Glomerular visceral epithelial cell (primary cell): Measurements from ENCODE around the gene OR56B1.

ENCODE experiments used
- DNase-seq: peaks from one replicate; pipeline ENCODE4 v3.0.0-alpha.2; 2016; ENCODE audit errors: extremely low spot score

The OR56B1 gene

GRCh38 chr11:5727691-5728090, 8.6 kb upstream of the OR56B1 start:
- no peak for DNase-seq

DNA sequence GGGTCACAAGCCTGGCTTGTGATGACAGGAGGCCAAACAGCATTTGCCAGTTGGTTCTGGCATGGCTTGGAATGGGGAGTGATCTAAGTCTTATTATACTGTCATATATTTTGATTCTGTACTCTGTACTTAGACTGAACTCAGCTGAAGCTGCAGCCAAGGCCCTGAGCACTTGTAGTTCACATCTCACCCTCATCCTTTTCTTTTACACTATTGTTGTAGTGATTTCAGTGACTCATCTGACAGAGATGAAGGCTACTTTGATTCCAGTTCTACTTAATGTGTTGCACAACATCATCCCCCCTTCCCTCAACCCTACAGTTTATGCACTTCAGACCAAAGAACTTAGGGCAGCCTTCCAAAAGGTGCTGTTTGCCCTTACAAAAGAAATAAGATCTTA, 843 bp downstream of the OR56B1 start:
- DNase-seq = no peak

DNA sequence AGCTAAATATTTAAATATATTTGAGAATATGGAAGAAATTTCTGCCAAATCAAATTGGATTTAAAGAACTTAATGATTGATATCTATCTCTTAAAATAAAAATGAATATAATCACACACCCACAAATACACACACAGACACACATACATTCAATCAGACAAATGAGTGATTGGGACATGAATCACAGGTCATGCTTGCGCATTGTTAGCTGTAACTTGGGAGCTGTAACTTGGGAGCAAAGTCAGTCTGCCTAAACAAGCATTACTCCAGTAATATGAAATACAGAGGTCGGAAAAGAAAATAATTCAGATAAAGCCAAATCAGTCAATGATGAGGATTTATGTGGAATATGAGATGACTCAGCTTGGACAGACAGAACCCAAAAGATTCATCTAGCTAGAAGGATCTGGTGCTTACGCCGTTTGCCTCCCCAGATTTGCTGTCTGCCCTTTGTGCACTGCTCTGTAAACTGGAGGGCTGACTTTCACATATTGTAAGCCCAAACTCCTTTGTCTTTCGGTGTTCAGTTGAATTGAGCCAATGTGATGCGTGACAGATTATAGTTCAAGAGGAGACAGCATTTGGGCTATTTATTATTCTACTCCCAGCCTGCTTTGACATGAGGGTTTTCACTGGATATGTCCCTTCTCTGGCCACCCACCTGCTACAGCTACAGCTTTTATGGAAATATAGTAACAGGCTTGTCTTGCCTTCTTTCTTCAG, 1.6 kb downstream of the OR56B1 start:
- no peak for DNase-seq

GRCh38 chr11:5738431-5738830, 2.2 kb downstream of the OR56B1 start:
- no peak for DNase-seq

DNA sequence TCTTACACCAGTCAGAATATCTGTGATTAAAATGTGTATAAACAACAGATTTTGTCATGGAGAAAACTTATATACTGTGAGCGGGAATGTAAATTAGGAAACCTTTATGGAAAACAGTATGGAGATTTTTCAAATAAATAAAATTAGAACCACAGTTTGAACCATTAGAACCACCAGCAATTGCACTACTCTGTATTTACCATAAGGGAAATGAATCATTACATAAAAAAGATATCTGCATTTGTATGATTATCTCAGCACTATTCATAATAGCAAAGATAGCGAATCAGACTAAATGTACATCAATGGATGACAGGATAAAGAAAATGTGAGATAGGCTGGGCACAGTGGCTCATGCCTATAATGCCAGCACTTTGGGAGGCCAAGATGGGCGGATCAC, 10.4 kb downstream of the OR56B1 start:
- DNase-seq = no peak

DNA sequence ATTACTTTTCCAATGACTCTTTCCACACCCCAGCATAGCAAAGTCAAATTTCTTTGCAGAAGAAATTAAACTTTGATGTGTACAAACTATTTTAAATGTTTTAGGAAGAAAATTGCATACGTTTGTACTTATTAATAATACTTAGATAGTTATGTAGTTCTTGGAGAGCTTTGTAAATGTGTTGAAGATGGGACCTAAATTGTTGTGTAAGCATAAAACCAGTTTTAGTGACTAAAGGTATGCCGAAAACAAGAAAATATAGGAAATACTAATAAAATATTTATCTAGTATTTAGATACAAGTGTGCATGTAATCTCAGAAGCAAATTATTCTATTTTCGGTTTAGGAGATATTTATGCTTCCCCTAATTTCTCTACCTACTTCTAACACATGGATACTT, 13.6 kb downstream of the OR56B1 start:
- no peak for DNase-seq

DNA sequence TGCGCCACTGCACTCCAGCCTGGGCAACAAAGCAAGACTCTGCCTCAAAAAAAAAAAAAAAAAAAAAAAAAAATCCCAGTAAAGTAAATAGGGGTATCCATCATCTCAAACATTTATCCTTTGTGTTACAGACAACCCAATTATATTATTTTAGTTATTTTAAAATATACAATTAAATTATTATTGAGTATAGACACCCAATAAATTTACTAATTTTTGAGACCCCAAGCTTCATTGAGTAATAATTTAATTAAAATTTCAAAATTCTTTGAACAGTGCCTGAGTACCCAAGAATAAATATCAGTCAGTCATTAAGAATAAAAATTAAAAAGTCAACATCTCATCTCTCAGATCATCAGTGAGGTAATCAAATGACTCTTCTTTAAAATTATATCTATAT, 17.7 kb downstream of the OR56B1 start, which contains the start of gene OR52N4:
Gene OR52N4, plus strand, starts transcription at position 301 of the 400 bp plus-strand sequence. CDS start 498 bp downstream, outside the sequence.
- DNase-seq = no peak

- DNase-seq = no peak
Measured at GRCh38 chr11:5767056-5767455, 30.8 kb downstream of the OR56B1 start.

DNA sequence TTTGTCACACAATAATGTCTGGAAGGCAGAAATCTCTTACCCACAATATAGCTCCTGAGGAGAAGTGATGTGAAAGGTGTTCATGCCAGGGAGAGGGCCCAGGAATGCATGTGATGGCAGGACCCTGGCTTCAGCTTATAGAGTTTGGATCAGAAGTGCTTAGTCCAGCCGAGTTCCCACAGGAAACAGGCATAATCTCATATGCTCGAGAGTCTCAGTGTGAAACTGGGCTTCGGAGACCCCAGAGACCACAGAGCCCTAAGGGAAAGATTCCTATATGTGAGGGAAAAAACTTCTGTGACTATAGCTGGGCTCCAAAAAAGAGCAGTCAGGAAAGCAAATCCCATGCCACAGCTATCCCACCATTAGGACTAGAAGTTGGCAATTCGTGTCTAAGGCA, 47.0 kb downstream of the OR56B1 start, which contains the start of gene OR52N5:
Gene OR52N5, minus strand, starts transcription at position 101 of the 400 bp plus-strand sequence. CDS start 4,721 bp downstream, outside the sequence.
- DNase-seq = no peak
